ENCODE data around the gene SH3D19. TPM values are rescaled to one million over a fixed set of nuclear protein-coding genes. Genes with fewer than 3 reads are reported as not detected.

Gene SH3D19
- total RNA-seq, 1 experiment from 2014 or later: 15.5 TPM

DNA sequence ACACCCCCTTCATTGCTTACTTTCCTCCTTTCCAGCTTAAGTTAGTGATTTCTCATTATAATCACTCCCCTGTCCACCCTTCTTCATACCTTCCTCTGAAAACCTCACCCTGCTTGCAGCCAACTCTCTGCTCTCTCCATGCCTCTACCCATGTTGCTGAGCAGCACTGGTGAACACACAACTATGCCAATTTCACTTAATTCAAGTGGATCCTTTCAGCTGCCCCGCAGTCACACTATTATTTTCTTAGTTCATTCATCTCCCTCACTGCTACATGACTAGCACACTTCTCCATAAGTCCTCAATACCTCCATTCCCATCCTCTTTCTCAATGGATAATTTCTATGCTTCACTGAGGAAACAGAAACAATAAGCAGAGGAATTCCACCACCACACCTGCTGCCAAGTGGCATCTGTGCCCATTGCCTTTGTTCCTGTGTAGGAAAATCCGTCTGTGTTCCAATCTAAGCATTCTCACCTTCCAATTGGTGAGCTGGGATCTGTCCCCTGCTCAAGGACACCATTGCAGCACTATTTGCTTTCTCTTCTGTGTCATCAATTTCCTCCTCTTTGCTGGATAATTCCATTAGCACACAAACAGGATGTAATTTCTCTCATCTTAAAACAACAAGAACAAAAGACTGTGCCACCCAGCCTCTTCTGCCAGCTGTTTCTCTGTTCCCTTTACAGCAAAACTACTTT is 73.7 kb downstream of the SH3D19 start:
- CTCF ChIA-PET: no interaction called here

DNA sequence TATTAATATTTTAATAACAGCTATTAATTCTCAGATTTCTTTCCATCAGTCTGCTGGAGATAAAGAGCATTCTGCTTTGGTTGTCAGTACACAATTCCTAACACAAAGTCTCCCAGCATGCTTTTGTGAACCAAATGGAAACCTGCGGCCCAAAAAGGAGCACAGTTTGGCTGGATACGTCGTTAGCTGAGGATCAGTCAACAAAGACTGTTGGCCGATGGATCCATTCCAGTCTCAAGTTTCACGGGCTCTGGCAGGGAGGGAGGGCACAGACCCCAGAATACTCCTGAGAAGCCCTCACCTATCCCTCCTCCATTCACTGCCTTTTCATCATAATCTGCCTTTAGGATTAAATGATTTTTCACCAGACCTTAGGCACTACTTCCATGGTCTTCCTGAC is 74.7 kb downstream of the SH3D19 start:
- no peak overlapping the region for H3K27ac Mint-ChIP-seq (ENCODE audit: unreplicated experiment)
- no peak for TF ChIP-seq CTCF (IDR thresholded peaks at IDR 0.05; ENCODE audit: unreplicated experiment)
- no peaks in the 10 kb centered on the region for H3K4me1 Mint-ChIP-seq (ENCODE audit: low read depth, unreplicated experiment)
- intact Hi-C loops (cut with micrococcal nuclease; ENCODE audit: unreplicated experiment): no loop called here
- H3K4me3 Mint-ChIP-seq (ENCODE audit: low read depth, unreplicated experiment): no peak overlapping the region
- H3K27me3 Mint-ChIP-seq (ENCODE audit: unreplicated experiment): no peaks in the 10 kb centered on the region
- H3K9me3 Mint-ChIP-seq (ENCODE audit: low read depth, unreplicated experiment): no peaks in the 10 kb centered on the region
- no TSS peak for BruUV-seq (replicated peaks)
- CTCF ChIA-PET: no interaction called here
- no peaks in the 10 kb centered on the region for H3K36me3 Mint-ChIP-seq (ENCODE audit: insufficient read depth, unreplicated experiment)
- no peak for DNase-seq

More for the DNA sequence above, 73.7 kb downstream of the SH3D19 start:
- H3K4me3 Mint-ChIP-seq (ENCODE audit: low read depth, unreplicated experiment): no peak overlapping the region
- no peaks in the 10 kb centered on the region for H3K9me3 Mint-ChIP-seq (ENCODE audit: low read depth, unreplicated experiment)
- no peak overlapping the region for H3K27ac Mint-ChIP-seq (ENCODE audit: unreplicated experiment)
- no peaks in the 10 kb centered on the region for H3K4me1 Mint-ChIP-seq (ENCODE audit: low read depth, unreplicated experiment)
- H3K27me3 Mint-ChIP-seq (ENCODE audit: unreplicated experiment): no peaks in the 10 kb centered on the region
- BruUV-seq (replicated peaks): no TSS peak
- no peak for DNase-seq
- no peaks in the 10 kb centered on the region for H3K36me3 Mint-ChIP-seq (ENCODE audit: insufficient read depth, unreplicated experiment)
- TF ChIP-seq CTCF (IDR thresholded peaks at IDR 0.05; ENCODE audit: unreplicated experiment): no peak
- intact Hi-C loops (cut with micrococcal nuclease; ENCODE audit: unreplicated experiment): no loop called here

DNA sequence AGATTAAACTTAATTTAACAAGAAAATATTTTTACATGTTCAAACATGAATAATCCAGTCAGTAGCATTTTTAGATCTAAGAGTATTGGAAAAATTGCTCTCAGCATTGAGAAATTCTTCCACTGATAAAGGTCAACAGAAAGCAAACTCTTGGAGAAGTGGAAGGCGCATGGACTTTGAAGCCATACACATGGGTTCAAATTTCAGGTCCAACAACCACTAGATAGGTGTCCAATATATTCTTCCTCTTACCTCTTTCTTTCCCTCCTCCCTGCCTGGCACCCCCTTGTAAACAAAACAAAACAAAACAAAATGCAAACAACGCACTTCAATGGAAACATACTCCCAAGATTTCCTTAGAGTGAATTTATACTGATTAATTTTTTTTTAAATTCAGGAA is 76.9 kb downstream of the SH3D19 start:
- intact Hi-C loops (cut with micrococcal nuclease; ENCODE audit: unreplicated experiment): no loop called here
- Mint-ChIP-seq H3K4me3 (ENCODE audit: low read depth, unreplicated experiment) (no peak overlapping the region), H3K27me3 (ENCODE audit: unreplicated experiment) (no peaks in the 10 kb centered on the region), H3K36me3 (ENCODE audit: insufficient read depth, unreplicated experiment) (no peaks in the 10 kb centered on the region), H3K27ac (ENCODE audit: unreplicated experiment) (no peak overlapping the region), H3K4me1 (ENCODE audit: low read depth, unreplicated experiment) (no peaks in the 10 kb centered on the region), H3K9me3 (ENCODE audit: low read depth, unreplicated experiment) (no peaks in the 10 kb centered on the region)
- DNase-seq: no peak
- no peak for TF ChIP-seq CTCF (IDR thresholded peaks at IDR 0.05; ENCODE audit: unreplicated experiment)
- CTCF ChIA-PET: no interaction called here
- BruUV-seq (replicated peaks): no TSS peak

DNA sequence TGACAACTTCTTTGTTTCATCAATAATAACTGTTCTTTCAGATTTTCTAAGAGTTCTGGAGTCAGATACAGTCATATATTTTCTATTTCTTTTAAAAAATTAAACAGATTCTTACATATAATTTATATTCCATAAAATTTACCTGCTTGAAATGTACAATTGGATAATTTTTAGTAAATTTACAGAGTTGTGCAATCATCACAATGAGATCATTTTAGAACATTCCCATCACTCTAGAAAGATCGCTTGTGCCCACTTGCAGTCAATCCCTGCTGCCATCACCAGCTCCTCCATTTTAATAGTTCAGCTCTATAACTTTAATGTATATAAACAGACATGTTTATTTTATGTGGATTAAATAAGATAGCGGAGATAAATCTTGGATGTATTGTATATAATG is 78.0 kb downstream of the SH3D19 start:
- Mint-ChIP-seq H3K4me3 (ENCODE audit: low read depth, unreplicated experiment) (no peak overlapping the region), H3K36me3 (ENCODE audit: insufficient read depth, unreplicated experiment) (no peaks in the 10 kb centered on the region), H3K4me1 (ENCODE audit: low read depth, unreplicated experiment) (no peaks in the 10 kb centered on the region), H3K27me3 (ENCODE audit: unreplicated experiment) (no peaks in the 10 kb centered on the region), H3K27ac (ENCODE audit: unreplicated experiment) (no peak overlapping the region), H3K9me3 (ENCODE audit: low read depth, unreplicated experiment) (no peaks in the 10 kb centered on the region)
- CTCF ChIA-PET: no interaction called here
- no TSS peak for BruUV-seq (replicated peaks)
- intact Hi-C loops (cut with micrococcal nuclease; ENCODE audit: unreplicated experiment): no loop called here
- TF ChIP-seq CTCF (IDR thresholded peaks at IDR 0.05; ENCODE audit: unreplicated experiment): no peak
- no peak for DNase-seq

All from Calu3 (cell line).